DND-41 (cell line): ENCODE results near the gene CYB5R3.
"Not testable (repeated sequence)": the region's sequence is repeated elsewhere in the genome, so short reads cannot be mapped to it uniquely, and the experiment has no call there.

Experiments used
- EZH2 ChIP-seq: IDR thresholded peaks from 3 replicates; pipeline ENCODE4 v1.6.1; 2012; ENCODE audit warnings: borderline replicate concordance, low read depth, mild to moderate bottlenecking, moderate library complexity, low read length, inconsistent platforms; ENCODE audit not compliant: severe bottlenecking
- TF ChIP-seq, protein P1 (sequence below): IDR thresholded peaks from 2 replicates; pipeline ENCODE4 v1.5.1; 2012; ENCODE audit warnings: borderline replicate concordance, low read length, moderate library complexity, mild to moderate bottlenecking; ENCODE audit not compliant: poor library complexity, severe bottlenecking; ENCODE audit errors: extremely low read depth

DNA sequence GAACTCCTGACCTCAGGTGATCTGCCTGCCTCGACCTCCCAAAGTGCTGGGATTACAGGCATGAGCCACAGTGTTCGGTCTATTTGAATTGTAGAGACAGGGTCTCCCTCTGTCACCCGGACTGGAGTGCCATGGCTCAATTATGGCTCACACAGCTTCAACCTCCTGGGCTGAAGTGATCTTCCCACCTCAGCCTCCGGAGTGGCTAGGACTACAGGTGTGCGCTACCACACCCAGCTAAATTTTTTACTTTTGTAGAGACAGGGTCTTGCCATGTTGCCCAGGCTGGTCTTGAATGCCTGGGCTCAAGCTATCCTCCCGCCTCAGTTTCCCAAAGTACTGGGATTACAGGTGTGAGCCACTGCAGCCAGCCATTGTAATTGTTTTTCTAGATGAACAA lies 81.2 kb downstream of the CYB5R3 start:
- TF ChIP-seq EZH2: not testable (repeated sequence)
- TF ChIP-seq, protein P1, sequence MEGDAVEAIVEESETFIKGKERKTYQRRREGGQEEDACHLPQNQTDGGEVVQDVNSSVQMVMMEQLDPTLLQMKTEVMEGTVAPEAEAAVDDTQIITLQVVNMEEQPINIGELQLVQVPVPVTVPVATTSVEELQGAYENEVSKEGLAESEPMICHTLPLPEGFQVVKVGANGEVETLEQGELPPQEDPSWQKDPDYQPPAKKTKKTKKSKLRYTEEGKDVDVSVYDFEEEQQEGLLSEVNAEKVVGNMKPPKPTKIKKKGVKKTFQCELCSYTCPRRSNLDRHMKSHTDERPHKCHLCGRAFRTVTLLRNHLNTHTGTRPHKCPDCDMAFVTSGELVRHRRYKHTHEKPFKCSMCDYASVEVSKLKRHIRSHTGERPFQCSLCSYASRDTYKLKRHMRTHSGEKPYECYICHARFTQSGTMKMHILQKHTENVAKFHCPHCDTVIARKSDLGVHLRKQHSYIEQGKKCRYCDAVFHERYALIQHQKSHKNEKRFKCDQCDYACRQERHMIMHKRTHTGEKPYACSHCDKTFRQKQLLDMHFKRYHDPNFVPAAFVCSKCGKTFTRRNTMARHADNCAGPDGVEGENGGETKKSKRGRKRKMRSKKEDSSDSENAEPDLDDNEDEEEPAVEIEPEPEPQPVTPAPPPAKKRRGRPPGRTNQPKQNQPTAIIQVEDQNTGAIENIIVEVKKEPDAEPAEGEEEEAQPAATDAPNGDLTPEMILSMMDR: not testable (repeated sequence)
